ENCODE data around the gene PRKAR1B.
"Not testable (repeated sequence)": the region's sequence is repeated elsewhere in the genome, so short reads cannot be mapped to it uniquely, and the experiment has no call there.

Gene PRKAR1B

GRCh38 chr7:556837-557557 is 170.1 kb downstream of the PRKAR1B start:
- no peak for DNase-seq (ENCODE audit: low spot score)

- no peak for DNase-seq (ENCODE audit: low spot score)
Measured at GRCh38 chr7:556291-556826, 170.7 kb downstream of the PRKAR1B start.

DNA sequence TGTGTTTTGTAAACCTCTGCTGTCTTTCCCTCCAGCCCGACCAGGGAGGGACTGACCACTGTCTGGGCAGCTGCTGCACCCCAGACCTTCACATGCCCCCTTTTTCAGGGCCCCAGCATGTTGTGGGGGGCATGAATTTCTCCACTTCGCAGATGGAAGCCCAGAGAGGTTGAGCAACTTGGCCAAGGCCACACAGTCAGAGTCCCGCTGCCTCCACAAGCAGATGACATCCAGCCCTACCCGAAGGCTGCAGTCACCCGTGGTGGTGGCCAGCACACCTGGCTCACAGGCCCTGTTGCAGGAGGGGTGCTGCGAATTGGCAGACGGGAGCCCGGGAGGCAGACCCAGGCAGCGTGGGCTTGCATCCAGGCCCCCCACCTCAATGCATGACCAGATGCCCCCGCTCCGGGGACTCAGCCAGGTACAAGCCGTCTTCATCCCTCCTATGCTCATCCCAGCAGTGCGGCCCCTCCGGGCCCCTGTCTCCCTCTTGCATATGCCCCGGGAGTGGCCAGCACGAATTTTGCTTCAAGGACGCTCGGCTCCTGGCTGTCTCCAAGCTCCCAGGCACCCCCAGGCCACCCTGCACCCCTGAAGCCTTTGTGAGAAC is 171.4 kb downstream of the PRKAR1B start:
- DNase-seq (ENCODE audit: low spot score), result no peak

- no peak for DNase-seq (ENCODE audit: low spot score)
Measured at GRCh38 chr7:553636-554111, 173.4 kb downstream of the PRKAR1B start.

GRCh38 chr7:552868-553635 is 174.0 kb downstream of the PRKAR1B start:
- DNase-seq (ENCODE audit: low spot score), result no peak

DNA sequence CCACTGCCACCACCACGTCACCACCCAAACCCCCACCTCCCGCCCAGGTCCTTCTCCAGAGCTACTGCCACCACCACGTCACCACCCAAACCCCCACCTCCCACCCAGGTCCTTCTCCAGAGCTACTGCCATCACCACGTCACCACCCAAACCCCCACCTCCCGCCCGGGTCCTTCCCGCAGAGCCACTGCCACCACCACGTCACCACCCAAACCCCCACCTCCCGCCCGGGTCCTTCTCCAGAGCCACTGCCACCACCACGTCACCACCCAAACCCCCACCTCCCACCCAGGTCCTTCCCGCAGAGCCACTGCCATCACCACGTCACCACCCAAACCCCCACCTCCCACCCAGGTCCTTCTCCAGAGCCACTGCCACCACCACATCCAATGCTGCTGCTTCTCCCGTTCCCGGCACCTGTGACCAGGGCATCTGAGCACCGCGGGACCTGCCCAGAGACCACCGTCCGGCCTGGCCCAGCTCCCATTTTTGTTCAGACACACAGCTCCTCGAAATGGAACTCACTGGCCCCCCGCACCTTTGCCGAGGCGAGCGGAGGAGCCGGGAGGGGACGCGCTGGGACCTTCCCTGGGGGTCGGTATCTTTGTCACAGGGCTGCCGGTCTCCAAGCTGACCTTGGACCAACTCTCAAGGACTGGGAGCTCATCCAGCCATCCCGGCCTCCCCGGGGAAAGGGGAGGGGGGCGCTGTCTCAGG is 174.8 kb downstream of the PRKAR1B start:
- not testable (repeated sequence) for DNase-seq (ENCODE audit: low spot score)

GRCh38 chr7:551615-551970 is 175.5 kb downstream of the PRKAR1B start:
- DNase-seq (ENCODE audit: low spot score), result not testable (repeated sequence)

DNA sequence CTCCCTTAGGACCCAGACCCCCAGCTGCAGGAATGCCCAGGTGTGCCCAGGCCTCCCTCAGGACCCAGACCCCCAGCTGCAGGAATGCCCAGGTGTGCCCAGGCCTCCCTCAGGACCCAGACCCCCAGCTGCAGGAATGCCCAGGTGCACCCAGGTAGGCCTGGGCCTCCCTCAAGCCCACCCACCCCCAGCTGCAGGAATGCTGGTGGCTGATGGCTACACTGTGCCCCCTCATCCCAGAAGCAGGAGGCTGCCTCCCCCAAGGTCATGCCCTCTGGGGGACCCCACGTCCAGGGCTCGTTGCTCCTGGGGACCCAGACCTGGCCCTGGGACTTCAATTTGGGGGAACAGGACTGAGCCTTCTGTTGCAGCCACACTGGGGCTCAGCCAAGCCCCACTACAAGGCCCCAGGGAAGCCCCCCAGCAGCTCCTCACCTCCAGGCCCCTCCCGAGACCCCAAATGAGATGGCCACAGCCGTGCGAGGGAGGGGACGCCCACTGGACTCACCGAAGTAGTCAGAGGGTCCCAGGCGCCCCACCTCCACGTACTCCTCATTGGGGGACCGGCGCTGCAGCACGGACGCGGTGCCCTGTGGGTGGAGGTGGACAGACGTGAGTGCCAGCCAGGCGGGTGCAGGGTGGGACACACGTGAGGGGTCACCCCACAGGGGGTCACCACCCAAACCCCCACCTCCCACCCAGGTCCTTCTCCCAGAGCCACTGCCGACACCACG is 176.0 kb downstream of the PRKAR1B start:
- DNase-seq (ENCODE audit: low spot score), result no peak

DNA sequence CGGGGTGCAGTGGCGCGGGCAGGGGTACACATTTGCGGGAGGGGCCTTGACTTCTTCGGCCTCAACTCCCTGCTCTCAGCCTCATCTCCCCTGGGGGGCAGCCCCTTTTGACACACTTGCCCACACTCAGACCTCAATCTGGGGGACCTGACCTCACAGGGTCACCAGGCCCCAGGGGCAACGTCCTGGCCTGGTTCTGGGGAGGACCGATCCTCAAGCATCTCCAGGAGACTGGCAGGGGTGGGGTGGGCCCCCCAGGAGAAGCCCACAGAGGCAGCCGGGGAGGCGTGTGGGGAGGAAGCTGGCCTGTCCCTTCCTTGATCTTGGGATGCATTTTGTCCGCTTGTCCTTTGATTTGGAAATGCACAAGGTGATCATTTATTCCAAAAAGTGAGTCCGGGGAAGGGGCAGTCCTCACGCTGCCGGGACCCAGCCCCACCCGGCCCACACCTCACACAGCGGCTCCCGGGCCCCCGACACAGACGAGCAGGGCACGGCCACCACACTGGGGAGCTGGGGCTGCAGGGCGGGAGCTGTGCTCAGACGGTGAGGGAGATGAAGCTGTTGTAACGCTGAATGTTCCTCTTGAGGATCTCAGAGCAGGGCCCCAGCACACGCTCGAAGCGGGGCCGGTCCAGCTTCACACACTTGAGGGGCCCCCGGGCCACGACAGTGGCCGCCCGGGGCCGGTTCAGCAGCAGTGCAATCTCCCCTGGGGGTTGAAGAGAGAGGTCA is 177.0 kb downstream of the PRKAR1B start:
- DNase-seq (ENCODE audit: low spot score), result no peak

GRCh38 chr7:549066-549890 is 177.8 kb downstream of the PRKAR1B start:
- DNase-seq (ENCODE audit: low spot score), result no peak

- DNase-seq (ENCODE audit: low spot score), result no peak
Measured at GRCh38 chr7:548401-548800, 178.7 kb downstream of the PRKAR1B start.

DNA sequence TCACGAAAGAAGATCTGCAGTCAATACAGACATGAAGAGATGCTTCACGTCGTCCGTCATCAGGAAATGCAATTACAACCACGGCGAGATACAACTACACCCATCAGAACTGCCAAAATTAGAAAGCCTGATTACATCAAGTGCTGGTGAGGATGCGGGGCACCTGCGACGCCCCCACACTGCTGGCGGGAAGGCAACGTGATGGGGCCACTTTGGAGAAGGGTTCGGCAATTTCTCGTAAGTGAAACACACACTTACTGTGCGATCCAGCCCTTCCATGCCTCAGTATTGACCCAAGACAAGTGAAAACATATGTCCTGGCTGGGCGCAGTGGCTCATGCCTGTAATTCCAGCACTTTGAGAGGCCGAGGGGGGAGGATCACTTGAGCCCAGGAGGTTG is 181.6 kb downstream of the PRKAR1B start:
- DNase-seq (ENCODE audit: low spot score), result no peak

- no peak for DNase-seq (ENCODE audit: low spot score)
Measured at GRCh38 chr7:544338-545221, 182.5 kb downstream of the PRKAR1B start.

DNA sequence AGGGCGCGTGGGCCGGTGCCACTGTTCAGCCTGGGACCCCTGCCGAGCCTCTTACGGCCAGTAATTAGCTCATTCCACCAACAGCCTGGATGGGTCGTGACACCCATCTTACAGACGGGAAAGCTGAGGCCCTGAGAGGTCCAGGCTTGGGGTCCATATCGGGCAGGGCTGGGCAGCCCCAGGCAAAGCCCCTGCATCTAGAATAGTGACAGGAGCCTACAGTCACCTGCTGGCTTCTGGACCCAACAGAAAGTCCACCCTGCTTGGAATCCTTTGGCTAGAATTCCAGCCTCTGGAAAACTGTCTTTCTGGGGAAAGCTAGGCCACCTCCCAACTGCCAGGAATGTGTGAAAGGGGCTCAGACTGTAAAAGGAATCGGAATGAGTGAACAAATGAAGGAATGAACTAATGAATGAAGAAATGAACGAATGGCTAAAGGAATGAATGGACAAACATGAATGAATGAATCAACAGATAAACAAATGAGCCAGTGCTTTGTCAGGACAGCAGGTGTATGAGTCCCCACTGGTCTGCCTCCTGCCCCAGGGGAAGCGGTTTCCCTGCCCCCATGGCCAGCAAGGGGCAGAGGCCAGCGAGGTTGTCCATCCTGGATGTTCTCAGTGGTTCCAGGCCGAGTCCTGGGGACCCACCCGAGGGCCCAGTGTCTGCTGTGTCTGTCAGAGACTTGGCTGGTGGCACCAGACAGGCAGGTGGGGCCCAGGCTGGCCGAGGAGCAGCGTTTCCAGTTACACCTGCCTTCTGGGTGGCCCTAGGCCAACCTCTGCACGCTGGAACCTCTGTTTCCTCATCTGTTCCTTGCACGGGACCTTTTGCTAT is 183.4 kb downstream of the PRKAR1B start:
- no peak for DNase-seq (ENCODE audit: low spot score)

DNA sequence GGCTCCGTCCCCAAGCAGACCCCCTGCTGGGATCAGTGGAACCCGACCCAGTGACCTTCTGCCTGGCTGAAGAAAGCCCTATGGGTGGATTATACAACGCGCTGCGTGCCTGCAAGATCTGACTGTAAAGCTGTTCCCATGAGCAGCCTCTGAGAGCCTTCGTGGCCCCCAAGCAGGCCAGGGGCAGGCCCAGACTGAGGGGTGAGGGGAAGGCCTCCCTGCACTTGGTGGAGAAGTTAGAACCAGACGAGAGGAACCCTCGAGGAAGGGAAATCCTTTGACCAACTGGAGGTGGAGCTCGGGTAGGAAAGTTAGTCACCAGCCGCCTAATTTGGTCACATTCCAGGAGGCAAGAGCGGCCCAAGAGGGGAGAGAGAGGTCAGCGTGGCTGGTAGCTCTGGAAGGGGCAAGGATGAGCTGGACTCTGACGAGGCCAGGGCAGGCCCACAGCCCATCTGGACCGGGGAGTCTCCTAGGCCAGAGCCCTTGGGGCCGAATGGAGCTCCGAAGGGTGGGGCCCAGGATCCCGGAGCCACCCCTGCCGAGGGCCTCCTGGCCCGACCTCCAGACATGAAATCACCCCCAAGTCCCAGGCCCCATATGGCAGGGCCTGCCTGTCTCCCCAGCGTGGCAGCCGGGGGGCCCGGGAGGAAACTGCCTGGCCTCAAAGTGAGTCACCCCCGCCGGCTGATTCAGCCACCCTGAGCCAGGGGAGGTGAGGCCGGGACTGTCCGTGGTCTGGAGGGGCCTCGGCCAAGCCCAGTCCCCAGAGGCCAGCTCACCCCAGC is 184.2 kb downstream of the PRKAR1B start:
- DNase-seq (ENCODE audit: low spot score), result no peak

DNA sequence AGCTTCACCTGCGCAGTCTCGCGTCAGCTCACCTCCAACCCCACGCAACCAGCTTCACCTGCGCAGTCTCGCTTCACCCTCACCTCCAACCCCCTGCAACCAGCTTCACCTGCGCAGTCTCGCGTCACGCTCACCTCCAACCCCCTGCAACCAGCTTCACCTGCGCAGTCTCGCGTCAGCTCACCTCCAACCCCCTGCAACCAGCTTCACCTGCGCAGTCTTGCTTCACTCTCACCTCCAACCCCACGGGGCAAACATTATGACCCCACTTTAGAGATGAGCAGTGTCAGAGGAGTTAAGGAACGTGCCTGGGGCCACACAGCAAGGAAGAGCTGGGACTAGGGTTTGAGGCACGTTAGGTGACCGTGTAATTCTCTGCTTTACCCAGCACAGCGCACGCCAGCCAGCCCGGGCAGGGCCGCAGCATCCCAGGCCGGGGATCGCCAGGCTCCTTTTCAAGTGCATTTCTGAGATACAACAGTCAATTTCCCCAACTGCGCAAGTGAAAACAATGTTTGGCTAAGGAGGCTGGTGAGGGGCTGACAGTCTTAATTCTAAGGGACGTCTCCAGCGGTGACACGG is 184.9 kb downstream of the PRKAR1B start:
- no peak for DNase-seq (ENCODE audit: low spot score)

GRCh38 chr7:541661-542060 is 185.4 kb downstream of the PRKAR1B start:
- DNase-seq (ENCODE audit: low spot score), result no peak

All from globus pallidus (tissue), 1 donor.